PFSK-1 (cell line): ENCODE data around the gene CNTN4.

Experiments
- FOXP2 ChIP-seq: optimal IDR thresholded peaks from 2 replicates; pipeline ENCODE3; 2011; ENCODE audit warnings: borderline replicate concordance, control low read depth, inconsistent platforms; ENCODE audit not compliant: insufficient read depth; ENCODE audit errors: extremely low read length, extremely low read depth
- POLR2AphosphoS5 ChIP-seq: IDR thresholded peaks from 2 replicates; pipeline ENCODE4 v1.6.1; 2012; ENCODE audit warnings: low read depth, mild to moderate bottlenecking, control low read depth, low read length, moderate library complexity
- SIN3A ChIP-seq: IDR thresholded peaks from 2 replicates; pipeline ENCODE4 v1.6.1; 2012; ENCODE audit warnings: mild to moderate bottlenecking, low read length, moderate library complexity, borderline replicate concordance; ENCODE audit not compliant: insufficient read depth
- TAF1 ChIP-seq: IDR thresholded peaks from 2 replicates; pipeline ENCODE4 v1.6.1; 2012; ENCODE audit warnings: low read length, control low read depth, borderline replicate concordance; ENCODE audit not compliant: insufficient read depth
- TF ChIP-seq, protein P1 (sequence below), 2 experiments: IDR thresholded peaks; 2 replicates each; pipeline versions ENCODE4 v1.6.1 to v1.8.0; 2011 to 2012; ENCODE audit warnings: low read depth in 2 of 2, low read length in 2 of 2, control low read depth in 1 of 2, inconsistent platforms in 1 of 2, mild to moderate bottlenecking in 1 of 2, moderate library complexity in 1 of 2; ENCODE audit not compliant: insufficient read depth in 1 of 2

Gene CNTN4

DNA sequence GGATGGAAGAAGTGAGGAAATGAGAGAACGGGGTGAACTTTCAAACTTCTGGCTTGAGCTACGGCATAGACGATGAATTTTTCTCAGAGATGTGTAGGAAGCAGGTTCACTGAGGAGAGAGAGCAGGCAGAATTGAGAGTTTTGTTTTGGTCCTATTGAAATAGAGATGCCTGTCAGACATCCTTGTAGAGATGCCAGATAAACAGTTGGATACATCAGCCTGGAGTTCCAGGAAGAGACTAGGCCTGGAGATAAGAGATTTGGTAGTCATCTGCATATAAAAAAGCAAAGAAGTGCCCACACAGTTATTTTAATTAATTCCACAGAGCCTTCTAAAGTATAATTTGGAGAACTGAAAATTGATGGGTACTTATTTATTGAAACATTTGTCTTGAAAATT lies 515.9 kb downstream of the CNTN4 start:
- TF ChIP-seq SIN3A (no peak), TAF1 (no peak), FOXP2 (no peak), POLR2AphosphoS5 (no peak)
- TF ChIP-seq, protein P1, sequence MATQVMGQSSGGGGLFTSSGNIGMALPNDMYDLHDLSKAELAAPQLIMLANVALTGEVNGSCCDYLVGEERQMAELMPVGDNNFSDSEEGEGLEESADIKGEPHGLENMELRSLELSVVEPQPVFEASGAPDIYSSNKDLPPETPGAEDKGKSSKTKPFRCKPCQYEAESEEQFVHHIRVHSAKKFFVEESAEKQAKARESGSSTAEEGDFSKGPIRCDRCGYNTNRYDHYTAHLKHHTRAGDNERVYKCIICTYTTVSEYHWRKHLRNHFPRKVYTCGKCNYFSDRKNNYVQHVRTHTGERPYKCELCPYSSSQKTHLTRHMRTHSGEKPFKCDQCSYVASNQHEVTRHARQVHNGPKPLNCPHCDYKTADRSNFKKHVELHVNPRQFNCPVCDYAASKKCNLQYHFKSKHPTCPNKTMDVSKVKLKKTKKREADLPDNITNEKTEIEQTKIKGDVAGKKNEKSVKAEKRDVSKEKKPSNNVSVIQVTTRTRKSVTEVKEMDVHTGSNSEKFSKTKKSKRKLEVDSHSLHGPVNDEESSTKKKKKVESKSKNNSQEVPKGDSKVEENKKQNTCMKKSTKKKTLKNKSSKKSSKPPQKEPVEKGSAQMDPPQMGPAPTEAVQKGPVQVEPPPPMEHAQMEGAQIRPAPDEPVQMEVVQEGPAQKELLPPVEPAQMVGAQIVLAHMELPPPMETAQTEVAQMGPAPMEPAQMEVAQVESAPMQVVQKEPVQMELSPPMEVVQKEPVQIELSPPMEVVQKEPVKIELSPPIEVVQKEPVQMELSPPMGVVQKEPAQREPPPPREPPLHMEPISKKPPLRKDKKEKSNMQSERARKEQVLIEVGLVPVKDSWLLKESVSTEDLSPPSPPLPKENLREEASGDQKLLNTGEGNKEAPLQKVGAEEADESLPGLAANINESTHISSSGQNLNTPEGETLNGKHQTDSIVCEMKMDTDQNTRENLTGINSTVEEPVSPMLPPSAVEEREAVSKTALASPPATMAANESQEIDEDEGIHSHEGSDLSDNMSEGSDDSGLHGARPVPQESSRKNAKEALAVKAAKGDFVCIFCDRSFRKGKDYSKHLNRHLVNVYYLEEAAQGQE (IDR thresholded peaks at IDR 0.05; ENCODE audit: insufficient read depth in 1 of 2, low read depth in 2 of 2, low read length in 2 of 2) = no peak

DNA sequence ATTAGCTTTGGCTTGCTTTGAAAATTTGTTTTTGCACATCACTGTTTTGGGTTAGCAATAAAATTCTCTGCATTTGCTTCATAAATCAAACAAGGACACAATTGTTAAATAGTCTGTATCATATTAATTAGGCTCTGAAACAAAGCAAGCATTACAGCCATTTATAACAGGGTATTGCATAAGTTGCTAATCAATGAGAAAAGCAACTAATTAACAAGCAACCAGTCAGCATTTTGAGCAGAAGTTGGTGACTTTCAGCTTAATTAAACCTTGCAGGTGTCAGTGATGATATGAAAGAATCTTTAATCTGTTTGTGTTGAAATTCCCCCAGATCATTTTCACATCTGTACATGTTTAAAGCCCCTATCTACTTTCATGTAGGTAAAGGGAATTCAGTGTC lies 516.4 kb downstream of the CNTN4 start:
- no peak for TF ChIP-seq SIN3A

DNA sequence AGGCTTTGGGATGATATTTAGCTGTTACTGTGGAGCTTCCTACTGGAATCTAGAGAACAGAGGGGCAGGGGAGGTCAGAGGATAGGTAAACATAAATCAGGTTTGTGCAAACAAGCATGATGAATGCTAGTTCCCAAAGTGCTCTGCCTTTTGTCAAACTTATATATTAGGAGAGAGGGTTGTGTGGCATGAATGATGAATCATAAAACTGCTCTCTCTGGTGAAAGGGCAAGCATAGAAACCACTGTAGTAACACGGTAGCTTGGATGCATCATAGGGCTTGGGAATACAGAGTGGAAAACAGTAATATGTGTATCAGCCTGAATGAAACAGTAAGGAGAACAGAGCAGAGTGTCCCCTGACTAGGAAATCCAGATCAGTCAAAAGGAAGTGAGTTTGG lies 524.8 kb downstream of the CNTN4 start:
- TF ChIP-seq TAF1 (no peak), POLR2AphosphoS5 (no peak), FOXP2 (no peak), SIN3A (no peak)
- TF ChIP-seq, protein P1 (IDR thresholded peaks at IDR 0.05; ENCODE audit: insufficient read depth in 1 of 2, low read depth in 2 of 2, low read length in 2 of 2) = no peak

DNA sequence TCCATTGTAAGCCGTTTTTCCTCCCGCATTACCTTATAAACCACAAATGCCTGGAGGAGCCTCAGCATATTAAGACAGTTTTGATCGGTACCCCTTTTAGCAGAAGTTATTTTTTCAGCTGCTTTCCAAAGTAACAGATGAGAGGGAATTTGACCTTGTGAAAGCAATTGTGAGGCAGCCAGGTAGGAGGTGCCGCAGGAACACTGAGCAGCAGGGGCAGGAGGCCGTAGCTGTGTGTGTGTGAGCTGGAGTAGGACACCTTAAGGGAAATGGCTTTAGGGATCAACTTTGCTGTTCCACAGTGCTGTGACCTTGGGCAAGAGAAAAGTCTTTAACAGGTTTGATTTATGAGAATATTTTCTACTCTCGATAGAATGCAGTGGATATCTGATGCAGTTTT lies 529.5 kb downstream of the CNTN4 start:
- TF ChIP-seq, protein P1 (IDR thresholded peaks at IDR 0.05; ENCODE audit: insufficient read depth in 1 of 2, low read depth in 2 of 2, low read length in 2 of 2) = no peak
- TF ChIP-seq SIN3A = no peak
- TF ChIP-seq FOXP2 = no peak
- no peak for TF ChIP-seq POLR2AphosphoS5
- TF ChIP-seq TAF1 = no peak

DNA sequence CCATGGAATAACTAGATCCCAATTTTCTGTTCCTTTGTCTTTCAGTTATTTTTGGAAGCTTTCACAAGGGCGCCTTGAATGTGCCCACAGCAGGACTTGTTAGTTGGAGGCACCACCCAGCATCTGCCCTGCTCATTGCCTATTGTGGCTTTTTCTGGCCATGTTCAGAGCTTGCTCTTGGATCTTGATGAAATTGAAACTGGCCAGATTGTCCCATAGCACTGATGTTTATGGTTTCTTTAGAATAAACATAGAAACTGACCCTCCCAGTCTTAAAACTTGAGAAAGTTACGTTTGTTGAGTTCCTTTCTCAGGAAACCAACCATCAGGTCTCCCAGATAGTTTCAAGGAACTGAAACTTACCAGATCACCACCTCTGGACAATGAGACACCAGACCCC lies 536.8 kb downstream of the CNTN4 start:
- TF ChIP-seq, protein P1 (IDR thresholded peaks at IDR 0.05; ENCODE audit: insufficient read depth in 1 of 2, low read depth in 2 of 2, low read length in 2 of 2) = no peak
- TF ChIP-seq SIN3A (no peak), POLR2AphosphoS5 (no peak), TAF1 (no peak), FOXP2 (no peak)
